Adrenal gland (tissue), 5 donors: ENCODE results near the gene ATG2B.

ENCODE experiments used
- CTCF ChIP-seq, 6 experiments: fragments of 450-650 bp in 4 of 6; fragments of 200-600 bp in 2 of 6; sonication (generic) in 1 of 6; IDR thresholded peaks; 1 replicate in 5 of 6; 2 replicates in 1 of 6; pipeline versions ENCODE4 v1.5.1 to v1.8.0; 2016 to 2021; ENCODE audit warnings: antibody characterized with exemption in 6 of 6, mild to moderate bottlenecking in 2 of 6, moderate library complexity in 1 of 6
- POLR2A ChIP-seq, 2 donors: fragments of 450-650 bp; IDR thresholded peaks; one replicate each; pipeline ENCODE4 v1.6.1; 2017; ENCODE audit warnings: antibody characterized with exemption in 2 of 2, mild to moderate bottlenecking in 2 of 2, moderate library complexity in 1 of 2
- donor health status: DM: no; HTN: no; CAD: no.

GRCh38 chr14:96393071-96393691 lies 30.0 kb upstream of the ATG2B start:
- TF ChIP-seq CTCF (IDR thresholded peaks at IDR 0.05) (no peak), POLR2A (IDR thresholded peaks at IDR 0.05) (no peak)
